ENCODE results near the gene PEX7.
"Not testable (repeated sequence)": the region's sequence is repeated elsewhere in the genome, so short reads cannot be mapped to it uniquely, and the experiment has no call there.

PEX7 gene

DNA sequence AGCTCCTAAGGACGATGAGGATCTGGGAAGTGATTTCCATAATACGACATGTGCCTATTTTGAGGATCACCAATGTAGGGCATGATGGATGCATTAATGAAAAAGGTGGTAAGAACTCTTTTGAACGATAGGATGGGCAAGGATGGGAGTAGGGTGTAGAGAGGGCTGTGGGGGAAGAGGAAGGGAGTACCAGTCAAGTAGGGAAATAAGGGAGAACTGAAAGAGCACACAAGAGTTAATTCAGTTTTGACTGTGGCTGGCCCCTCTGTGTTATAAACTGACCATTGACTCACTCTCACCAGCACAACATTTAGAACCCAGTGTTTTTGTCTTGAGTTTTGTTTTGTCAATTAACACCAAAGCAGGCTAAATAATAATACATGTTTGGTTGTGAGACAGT lies 132.7 kb downstream of the PEX7 start:
- DNase-seq: no peak

GRCh38 chr6:136956590-136957544 lies 134.5 kb downstream of the PEX7 start:
- DNase-seq: no peak

DNA sequence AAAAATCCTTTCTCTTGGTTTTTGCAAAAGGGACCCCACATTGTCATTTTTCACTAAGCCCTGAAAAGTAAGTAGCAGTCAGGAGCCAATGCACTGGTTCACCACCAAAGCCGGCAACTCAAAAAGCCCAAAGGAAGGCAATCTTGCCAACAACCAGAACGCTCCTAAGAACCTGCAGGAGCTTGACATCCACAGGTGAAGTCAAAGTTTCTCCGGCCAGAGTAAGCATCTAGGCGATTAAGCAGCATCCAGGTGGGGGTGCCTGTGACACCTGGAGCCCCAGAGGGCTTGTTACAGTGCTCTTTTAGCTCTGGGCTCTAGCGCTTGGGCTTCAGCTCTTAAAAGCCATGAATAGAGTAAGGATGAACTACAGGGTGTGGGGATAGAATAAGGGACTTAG lies 135.8 kb downstream of the PEX7 start:
- DNase-seq: no peak

DNA sequence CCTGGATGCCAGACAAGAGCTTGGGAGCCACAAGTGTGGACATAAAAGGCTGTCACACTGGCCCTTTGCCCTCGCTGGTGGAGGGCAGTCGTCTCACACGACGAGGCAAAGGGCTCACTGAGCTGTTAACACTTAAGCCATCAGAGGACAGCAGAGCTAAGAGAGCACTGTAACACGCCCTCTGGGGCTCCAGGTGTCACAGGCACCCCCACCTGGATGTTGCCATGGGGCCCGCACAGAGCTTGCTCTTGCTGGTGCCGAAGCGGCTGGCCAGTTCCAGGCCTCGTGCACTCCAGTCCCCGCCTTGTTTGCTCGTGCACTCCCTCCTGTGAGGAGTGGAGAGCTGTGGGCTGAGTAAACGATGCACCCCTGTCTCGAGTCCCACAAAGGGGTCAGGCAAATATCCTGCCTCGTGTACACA lies 137.1 kb downstream of the PEX7 start:
- DNase-seq: no peak

- not testable (repeated sequence) for DNase-seq
Observed at GRCh38 chr6:136959935-136960334, 137.5 kb downstream of the PEX7 start.

DNA sequence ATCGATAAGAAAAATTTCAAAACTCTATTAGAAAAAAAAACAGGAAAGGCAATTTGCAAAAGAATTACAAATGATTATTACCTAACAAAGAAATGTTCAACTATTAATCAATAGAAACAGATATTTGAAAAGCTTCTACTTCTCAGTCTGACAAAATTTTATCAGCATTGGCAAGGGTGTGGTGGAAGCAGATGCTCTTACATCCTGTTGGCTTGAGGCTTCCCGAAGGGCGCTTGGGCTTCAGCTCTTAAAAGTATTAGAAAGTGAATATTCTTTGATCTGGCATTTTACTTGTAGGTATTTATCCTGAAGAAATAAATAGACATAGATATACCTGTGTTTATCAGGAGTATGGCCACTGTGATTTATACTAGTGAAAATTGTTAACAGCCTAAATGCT lies 138.4 kb downstream of the PEX7 start:
- no peak for DNase-seq

- no peak for DNase-seq
Observed at GRCh38 chr6:136961848-136962247, 139.5 kb downstream of the PEX7 start.

- peak in 1 of 14 donors; percentile 62 for DNase-seq
Observed at GRCh38 chr6:136962661-136963060, 140.3 kb downstream of the PEX7 start.

DNA sequence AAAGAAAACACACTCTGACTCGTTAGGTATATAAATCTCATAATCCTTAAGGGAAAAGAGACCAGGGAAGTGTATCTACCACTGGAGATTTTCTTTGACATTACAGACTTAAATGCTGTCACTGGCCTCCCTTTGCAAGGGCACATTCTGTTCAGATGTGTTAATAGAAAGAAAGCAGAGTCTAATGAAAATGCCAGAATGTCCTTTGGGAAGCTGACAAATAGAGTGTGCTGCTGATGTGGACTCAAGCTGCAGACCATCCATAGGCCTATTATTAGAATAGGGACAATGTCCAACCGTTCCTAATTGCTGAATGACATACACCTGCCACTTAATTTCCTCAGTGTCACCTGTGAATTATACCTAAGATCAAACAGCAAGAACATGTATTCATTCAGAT lies 140.9 kb downstream of the PEX7 start:
- no peak for DNase-seq

Data from C1 segment of cervical spinal cord (tissue), 14 donors.